ENCODE results near the gene TBC1D1. TPM values are rescaled to one million over a fixed set of nuclear protein-coding genes. Genes with fewer than 3 reads are reported as not detected.

TBC1D1 gene, protein sequence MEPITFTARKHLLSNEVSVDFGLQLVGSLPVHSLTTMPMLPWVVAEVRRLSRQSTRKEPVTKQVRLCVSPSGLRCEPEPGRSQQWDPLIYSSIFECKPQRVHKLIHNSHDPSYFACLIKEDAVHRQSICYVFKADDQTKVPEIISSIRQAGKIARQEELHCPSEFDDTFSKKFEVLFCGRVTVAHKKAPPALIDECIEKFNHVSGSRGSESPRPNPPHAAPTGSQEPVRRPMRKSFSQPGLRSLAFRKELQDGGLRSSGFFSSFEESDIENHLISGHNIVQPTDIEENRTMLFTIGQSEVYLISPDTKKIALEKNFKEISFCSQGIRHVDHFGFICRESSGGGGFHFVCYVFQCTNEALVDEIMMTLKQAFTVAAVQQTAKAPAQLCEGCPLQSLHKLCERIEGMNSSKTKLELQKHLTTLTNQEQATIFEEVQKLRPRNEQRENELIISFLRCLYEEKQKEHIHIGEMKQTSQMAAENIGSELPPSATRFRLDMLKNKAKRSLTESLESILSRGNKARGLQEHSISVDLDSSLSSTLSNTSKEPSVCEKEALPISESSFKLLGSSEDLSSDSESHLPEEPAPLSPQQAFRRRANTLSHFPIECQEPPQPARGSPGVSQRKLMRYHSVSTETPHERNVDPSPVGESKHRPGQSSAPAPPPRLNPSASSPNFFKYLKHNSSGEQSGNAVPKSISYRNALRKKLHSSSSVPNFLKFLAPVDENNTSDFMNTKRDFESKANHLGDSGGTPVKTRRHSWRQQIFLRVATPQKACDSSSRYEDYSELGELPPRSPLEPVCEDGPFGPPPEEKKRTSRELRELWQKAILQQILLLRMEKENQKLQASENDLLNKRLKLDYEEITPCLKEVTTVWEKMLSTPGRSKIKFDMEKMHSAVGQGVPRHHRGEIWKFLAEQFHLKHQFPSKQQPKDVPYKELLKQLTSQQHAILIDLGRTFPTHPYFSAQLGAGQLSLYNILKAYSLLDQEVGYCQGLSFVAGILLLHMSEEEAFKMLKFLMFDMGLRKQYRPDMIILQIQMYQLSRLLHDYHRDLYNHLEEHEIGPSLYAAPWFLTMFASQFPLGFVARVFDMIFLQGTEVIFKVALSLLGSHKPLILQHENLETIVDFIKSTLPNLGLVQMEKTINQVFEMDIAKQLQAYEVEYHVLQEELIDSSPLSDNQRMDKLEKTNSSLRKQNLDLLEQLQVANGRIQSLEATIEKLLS (N-terminal part only)
- 30.3 and 40.6 TPM in 2 replicates for total RNA-seq

DNA sequence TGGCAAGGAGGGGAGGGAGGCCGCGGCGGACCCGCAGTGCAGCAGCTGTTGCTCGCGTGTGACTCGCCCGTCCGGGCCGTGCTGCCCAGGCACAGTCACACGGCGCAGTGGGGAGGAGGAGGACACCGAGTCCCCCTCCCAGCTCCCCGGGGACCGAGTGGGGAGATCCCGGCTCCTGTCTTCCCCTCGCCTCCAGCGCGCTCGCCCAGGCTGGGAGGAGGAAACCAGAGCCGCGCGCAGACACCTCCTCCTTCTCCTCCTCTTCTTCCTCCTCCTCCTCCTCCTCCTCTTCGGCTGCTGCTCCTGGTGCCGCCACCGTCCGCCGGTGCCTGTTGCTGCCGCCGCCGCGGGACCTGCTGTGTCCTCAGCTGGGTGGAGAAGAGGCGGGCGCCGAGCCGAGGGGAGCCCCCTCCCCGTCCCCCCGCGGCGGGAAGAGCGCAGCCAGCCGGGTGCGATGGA, at the start of gene TBC1D1:
TSS of gene TBC1D1 (plus strand) at position 284 of the 459 bp plus-strand sequence. CDS start 11,012 bp downstream, outside the sequence.

DNA sequence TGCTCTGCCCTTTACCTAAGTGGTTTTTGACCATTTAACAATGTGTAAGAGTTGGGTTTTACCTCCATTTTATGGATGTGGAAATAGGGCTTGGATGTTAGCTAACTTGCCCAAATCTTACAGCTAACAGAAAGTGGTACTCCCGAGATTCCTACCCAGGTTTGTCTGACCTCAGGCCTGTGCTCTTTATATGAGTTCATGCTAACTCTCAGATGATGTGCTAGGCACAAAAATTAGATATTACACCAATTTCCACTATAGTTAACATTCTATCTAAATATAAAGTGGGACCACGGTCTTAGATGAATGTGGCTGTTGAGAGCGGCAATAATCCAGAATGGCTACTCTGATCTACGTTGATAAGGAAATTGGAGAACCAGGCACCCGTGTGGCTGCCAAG, 69.2 kb downstream of the TBC1D1 start, which contains the start of gene PTTG2:
TSS of gene PTTG2 (plus strand) at position 301 of the 400 bp plus-strand sequence. CDS start at position 338, 37 bp downstream.

Other genes with a start within 250 kb of the TBC1D1 start
- 24.3 and 25.0 TPM in 2 replicates for gene RELL1, start 204.7 kb upstream of the TBC1D1 start, total RNA-seq
- 11.2 and 12.1 TPM in 2 replicates for gene PGM2, start 64.4 kb upstream of the TBC1D1 start, total RNA-seq
- not detected in 2 replicates for gene PTTG2, start 69.3 kb downstream of the TBC1D1 start, total RNA-seq